HEK293T (cell line): ENCODE data around the gene NR2C1.

Experiments
- BHLHE40 ChIP-seq: fragments of 450-650 bp; IDR thresholded peaks from 2 replicates; pipeline ENCODE4 v1.6.1; 2016; ENCODE audit warnings: mild to moderate bottlenecking, moderate library complexity, borderline replicate concordance
- CTBP1 ChIP-seq: fragments of 450-650 bp; IDR thresholded peaks from 2 replicates; pipeline ENCODE4 v1.6.1; 2016; ENCODE audit warnings: borderline replicate concordance
- ELF4 ChIP-seq: fragments of 450-650 bp; IDR thresholded peaks from 2 replicates; pipeline ENCODE4 v1.6.1; 2017; ENCODE audit warnings: antibody characterized with exemption
- NFRKB ChIP-seq: fragments of 450-650 bp; IDR thresholded peaks from 2 replicates; pipeline ENCODE4 v1.6.1; 2016; ENCODE audit warnings: mild to moderate bottlenecking, moderate library complexity
- SP1 ChIP-seq: fragments of 450-650 bp; IDR thresholded peaks from 2 replicates; pipeline ENCODE4 v1.6.1; 2017
- SUZ12 ChIP-seq: fragments of 450-650 bp; IDR thresholded peaks from 2 replicates; pipeline ENCODE4 v1.6.1; 2016; ENCODE audit warnings: mild to moderate bottlenecking
- TARDBP ChIP-seq: fragments of 450-650 bp; IDR thresholded peaks from 2 replicates; pipeline ENCODE4 v1.6.1; 2016
- ZNF384 ChIP-seq: fragments of 450-650 bp; IDR thresholded peaks from 2 replicates; pipeline ENCODE4 v1.6.1; 2016

DNA sequence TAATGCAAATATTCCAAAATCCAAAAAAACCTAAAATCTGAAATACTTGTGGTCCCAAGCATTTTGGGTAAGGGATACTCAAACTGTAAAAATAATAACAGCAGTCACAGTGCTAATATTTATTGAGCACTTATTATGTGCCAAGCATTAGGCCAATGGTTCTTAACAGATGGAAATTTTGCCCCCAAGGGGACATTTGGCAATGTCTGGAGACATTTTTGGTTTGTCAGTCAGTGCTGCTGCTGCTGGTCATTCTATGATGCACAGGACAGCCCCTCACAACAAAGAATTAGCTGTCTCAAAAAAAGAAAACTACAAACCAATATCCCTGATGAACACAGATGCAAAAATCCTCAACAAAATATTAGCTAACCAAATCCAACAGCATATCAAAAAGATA is 75.7 kb downstream of the NR2C1 start:
- no peak for TF ChIP-seq ELF4
- no peak for TF ChIP-seq SP1
- no peak for TF ChIP-seq TARDBP
- no peak for TF ChIP-seq NFRKB
- no peak for TF ChIP-seq ZNF384
- no peak for TF ChIP-seq SUZ12
- TF ChIP-seq BHLHE40: no peak
- no peak for TF ChIP-seq CTBP1
